Fibroblast of lung (primary cell): ENCODE results near the gene EML1. TPM values are rescaled to one million over a fixed set of nuclear protein-coding genes. Genes with fewer than 3 reads are reported as not detected.

Experiments used
- DNase-seq, 2 donors: peaks; one replicate each; pipeline versions ENCODE4 v3.0.0 to v3.0.0-alpha.2; 2010; ENCODE audit warnings: low read depth in 2 of 2
- H2AFZ ChIP-seq: 2 replicates; pipeline ENCODE4 v1.5.1; 2012; ENCODE audit warnings: low read length, control low read depth, inconsistent platforms
- H3K27ac ChIP-seq: 2 replicates; pipeline ENCODE4 v1.5.1; 2011; ENCODE audit warnings: low read length, control low read depth; ENCODE audit not compliant: insufficient read depth
- H3K27me3 ChIP-seq: 2 replicates; pipeline ENCODE4 v1.5.1; 2011; ENCODE audit warnings: mild to moderate bottlenecking, low read length; ENCODE audit not compliant: control insufficient read depth, insufficient read depth
- H3K36me3 ChIP-seq: 2 replicates; pipeline ENCODE4 v1.5.1; 2011; ENCODE audit warnings: low read length; ENCODE audit not compliant: control insufficient read depth, insufficient read depth
- H3K4me1 ChIP-seq: 2 replicates; pipeline ENCODE4 v1.5.1; 2011; ENCODE audit warnings: low read length; ENCODE audit not compliant: control insufficient read depth, insufficient read depth; ENCODE audit errors: extremely low read depth
- H3K4me2 ChIP-seq: 2 replicates; pipeline ENCODE4 v1.5.1; 2011; ENCODE audit warnings: low read length, control low read depth; ENCODE audit not compliant: insufficient read depth; ENCODE audit errors: extremely low read depth
- H3K4me3 ChIP-seq, 4 experiments: fragments of 200-600 bp in 1 of 4; sonication (generic) in 1 of 4; replicated peaks in 1 of 4; 2 replicates each; pipeline ENCODE4 v1.5.1; 2011 to 2016; ENCODE audit warnings: low read length in 4 of 4, low read depth in 3 of 4, mild to moderate bottlenecking in 3 of 4, control low read depth in 2 of 4, inconsistent platforms in 1 of 4, mixed read lengths in 1 of 4; ENCODE audit not compliant: insufficient read depth in 1 of 4; ENCODE audit errors: control extremely low read depth in 1 of 4
- H3K79me2 ChIP-seq: 2 replicates; pipeline ENCODE4 v1.5.1; 2012; ENCODE audit warnings: mild to moderate bottlenecking, low read length, inconsistent platforms; ENCODE audit not compliant: control insufficient read depth, insufficient read depth
- H3K9ac ChIP-seq: 2 replicates; pipeline ENCODE4 v1.5.1; 2011; ENCODE audit warnings: mild to moderate bottlenecking, low read length, control low read depth; ENCODE audit not compliant: insufficient read depth
- H3K9me3 ChIP-seq: 2 replicates; pipeline ENCODE4 v1.5.1; 2012; ENCODE audit warnings: low read depth, low read length; ENCODE audit not compliant: control insufficient read depth, insufficient read depth
- H4K20me1 ChIP-seq: 2 replicates; pipeline ENCODE4 v1.5.1; 2011; ENCODE audit warnings: low read length; ENCODE audit not compliant: control insufficient read depth, insufficient read depth; ENCODE audit errors: extremely low read depth
- CTCF ChIP-seq, 2 donors: IDR thresholded peaks in 1 of 2; conservative IDR thresholded peaks in 1 of 2; 1 replicate in 1 of 2; 2 replicates in 1 of 2; pipeline ENCODE4 v1.5.1; 2011 to 2012; ENCODE audit warnings: low read length in 2 of 2, control low read depth in 1 of 2, inconsistent platforms in 1 of 2, low read depth in 1 of 2, mild to moderate bottlenecking in 1 of 2
- EZH2 ChIP-seq: IDR thresholded peaks from 2 replicates; pipeline ENCODE4 v1.5.1; 2012; ENCODE audit warnings: low read length, control low read depth, mild to moderate bottlenecking; ENCODE audit errors: missing control alignments
- polyA plus RNA-seq, 2 donors: library from polyadenylated mRNA; depleted of rRNA in 1 of 2; stranded (reverse) in 1 of 2; unstranded in 1 of 2; fragments of >200 nt; gene quantifications; 2 replicates each; pipeline ENCODE4 v1.2.1, GENCODE V29; 2011 to 2012; ENCODE audit warnings: missing spikeins in 1 of 2
- total RNA-seq: library from RNA; depleted of rRNA; stranded (reverse); fragments of >200 nt; gene quantifications from 2 replicates; pipeline ENCODE4 v1.2.1, GENCODE V29; 2014

The EML1 gene
- total and polyA plus RNA-seq, 2 donors (not counting 1 experiment from before 2014, with no cell fraction given): 22.4 to 74.5 TPM

- H3K4me2 ChIP-seq: no peak overlapping the region
- H4K20me1 ChIP-seq: no peaks in the 10 kb centered on the region
- H3K36me3 ChIP-seq: no peaks in the 10 kb centered on the region
- no peaks in the 10 kb centered on the region for H3K79me2 ChIP-seq
- no peak overlapping the region for H2AFZ ChIP-seq
- H3K4me3 ChIP-seq: no peak overlapping the region
- H3K9ac ChIP-seq: no peak overlapping the region
- no peak overlapping the region for H3K27ac ChIP-seq
- no peaks in the 10 kb centered on the region for H3K9me3 ChIP-seq
- no peak for DNase-seq
- H3K4me1 ChIP-seq: no peaks in the 10 kb centered on the region
- no peaks in the 10 kb centered on the region for H3K27me3 ChIP-seq
- TF ChIP-seq EZH2 (no peak), CTCF (conservative IDR thresholded peaks at IDR 0.05 in 1 of 2, IDR thresholded peaks at IDR 0.05 in 1 of 2; ENCODE audit: low read depth in 1 of 2, low read length in 2 of 2) (no peak)
Observed at GRCh38 chr14:99820702-99821331, 27.6 kb downstream of the EML1 start.

- Histone ChIP-seq H3K9ac (no peak overlapping the region), H3K4me3 (no peak overlapping the region), H4K20me1 (no peaks in the 10 kb centered on the region), H3K79me2 (no peaks in the 10 kb centered on the region), H3K27me3 (no peaks in the 10 kb centered on the region), H3K4me1 (no peaks in the 10 kb centered on the region), H3K9me3 (no peaks in the 10 kb centered on the region), H3K27ac (no peak overlapping the region), H3K4me2 (no peak overlapping the region), H3K36me3 (no peaks in the 10 kb centered on the region), H2AFZ (no peak overlapping the region)
- TF ChIP-seq EZH2: no peak
- DNase-seq: peak; percentile 79 to 96
Observed at GRCh38 chr14:99821519-99822508, 28.6 kb downstream of the EML1 start.

- DNase-seq: no peak
- TF ChIP-seq EZH2 (no peak), CTCF (conservative IDR thresholded peaks at IDR 0.05 in 1 of 2, IDR thresholded peaks at IDR 0.05 in 1 of 2; ENCODE audit: low read depth in 1 of 2, low read length in 2 of 2) (no peak)
- H3K36me3 ChIP-seq: no peaks in the 10 kb centered on the region
- no peaks in the 10 kb centered on the region for H3K4me1 ChIP-seq
- H3K4me3 ChIP-seq: no peak overlapping the region
- H3K4me2 ChIP-seq: no peak overlapping the region
- no peak overlapping the region for H3K9ac ChIP-seq
- no peak overlapping the region for H2AFZ ChIP-seq
- no peaks in the 10 kb centered on the region for H3K27me3 ChIP-seq
- no peaks in the 10 kb centered on the region for H4K20me1 ChIP-seq
- no peaks in the 10 kb centered on the region for H3K9me3 ChIP-seq
- no peak overlapping the region for H3K27ac ChIP-seq
- H3K79me2 ChIP-seq: no peaks in the 10 kb centered on the region
Observed at GRCh38 chr14:99822800-99823455, 29.7 kb downstream of the EML1 start.
